Cardiac muscle cell (in vitro differentiated cells and primary cell): Measurements from ENCODE around the gene SRPX2. TPM values are rescaled to one million over a fixed set of nuclear protein-coding genes. Genes with fewer than 3 reads are reported as not detected.
A peak's percentile ranks its signal among the peaks of the same experiment; 100 is the strongest.

ENCODE experiments used
- DNase-seq, 2 donors: peaks; one replicate each; pipeline versions ENCODE4 v3.0.0 to v3.0.0-alpha.2; 2010 to 2017; ENCODE audit warnings: low read depth in 1 of 2, low spot score in 1 of 2
- H3K27ac ChIP-seq: fragments of 200-600 bp; sonication (generic); 2 replicates; pipeline ENCODE4 v1.5.1; 2016
- H3K27me3 ChIP-seq: fragments of 200-600 bp; sonication (generic); 2 replicates; pipeline ENCODE4 v1.6.0; 2016; ENCODE audit warnings: control low read depth
- H3K36me3 ChIP-seq: fragments of 200-600 bp; sonication (generic); 2 replicates; pipeline ENCODE4 v1.5.1; 2016; ENCODE audit warnings: control low read depth
- H3K4me1 ChIP-seq: fragments of 200-600 bp; sonication (generic); 2 replicates; pipeline ENCODE4 v1.8.1; 2017; ENCODE audit warnings: low read depth, mild to moderate bottlenecking, mixed run types
- H3K4me3 ChIP-seq: fragments of 200-600 bp; sonication (generic); 2 replicates; pipeline ENCODE4 v1.5.1; 2016; ENCODE audit warnings: mild to moderate bottlenecking
- H3K9me3 ChIP-seq: fragments of 200-600 bp; sonication (generic); 2 replicates; pipeline ENCODE4 v1.5.1; 2017; ENCODE audit warnings: low read depth, mild to moderate bottlenecking, control low read depth
- polyA plus RNA-seq: library from polyadenylated mRNA; unstranded; fragments of >200 nt; fragmentation: Nextera tagmentation; extraction: Ambion mirVana; gene quantifications from 2 replicates; pipeline ENCODE4 v1.2.1, GENCODE V29; 2016
- total RNA-seq: library from RNA; depleted of rRNA; stranded (reverse); fragments of >200 nt; gene quantifications from 2 replicates; pipeline ENCODE4 v1.2.3, GENCODE V29; 2016
- TF ChIP-seq, protein P1 (sequence below): IDR thresholded peaks from 2 replicates; pipeline ENCODE4 v1.5.1; 2012; ENCODE audit warnings: low read depth, mild to moderate bottlenecking, low read length

The SRPX2 gene
- total and polyA plus RNA-seq, 2 experiments from 2014 or later = 0.03 to 1.9 TPM

DNA sequence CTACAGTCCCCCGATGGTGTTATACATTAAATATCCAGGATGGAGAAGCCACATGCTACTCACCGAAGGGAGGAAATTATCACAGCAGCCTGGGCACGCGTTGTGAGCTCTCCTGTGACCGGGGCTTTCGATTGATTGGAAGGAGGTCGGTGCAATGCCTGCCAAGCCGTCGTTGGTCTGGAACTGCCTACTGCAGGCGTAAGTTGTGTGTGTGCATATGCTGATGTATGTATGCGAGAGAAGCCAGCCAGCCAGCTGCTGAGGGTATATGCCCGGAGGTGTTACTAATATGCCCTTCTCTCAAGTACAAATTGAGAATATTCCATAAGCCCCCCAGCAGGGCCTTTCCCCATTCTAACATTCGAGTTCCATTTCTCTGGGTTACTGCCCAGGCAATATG lies 18.2 kb downstream of the SRPX2 start:
- TF ChIP-seq, protein P1, sequence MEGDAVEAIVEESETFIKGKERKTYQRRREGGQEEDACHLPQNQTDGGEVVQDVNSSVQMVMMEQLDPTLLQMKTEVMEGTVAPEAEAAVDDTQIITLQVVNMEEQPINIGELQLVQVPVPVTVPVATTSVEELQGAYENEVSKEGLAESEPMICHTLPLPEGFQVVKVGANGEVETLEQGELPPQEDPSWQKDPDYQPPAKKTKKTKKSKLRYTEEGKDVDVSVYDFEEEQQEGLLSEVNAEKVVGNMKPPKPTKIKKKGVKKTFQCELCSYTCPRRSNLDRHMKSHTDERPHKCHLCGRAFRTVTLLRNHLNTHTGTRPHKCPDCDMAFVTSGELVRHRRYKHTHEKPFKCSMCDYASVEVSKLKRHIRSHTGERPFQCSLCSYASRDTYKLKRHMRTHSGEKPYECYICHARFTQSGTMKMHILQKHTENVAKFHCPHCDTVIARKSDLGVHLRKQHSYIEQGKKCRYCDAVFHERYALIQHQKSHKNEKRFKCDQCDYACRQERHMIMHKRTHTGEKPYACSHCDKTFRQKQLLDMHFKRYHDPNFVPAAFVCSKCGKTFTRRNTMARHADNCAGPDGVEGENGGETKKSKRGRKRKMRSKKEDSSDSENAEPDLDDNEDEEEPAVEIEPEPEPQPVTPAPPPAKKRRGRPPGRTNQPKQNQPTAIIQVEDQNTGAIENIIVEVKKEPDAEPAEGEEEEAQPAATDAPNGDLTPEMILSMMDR = no peak
- Histone ChIP-seq H3K9me3 (no peaks in the 10 kb centered on the region), H3K4me3 (no peak overlapping the region), H3K4me1 (no peaks in the 10 kb centered on the region), H3K27me3 (no peaks in the 10 kb centered on the region), H3K36me3 (no peaks in the 10 kb centered on the region), H3K27ac (no peak overlapping the region)
- no peak for DNase-seq

DNA sequence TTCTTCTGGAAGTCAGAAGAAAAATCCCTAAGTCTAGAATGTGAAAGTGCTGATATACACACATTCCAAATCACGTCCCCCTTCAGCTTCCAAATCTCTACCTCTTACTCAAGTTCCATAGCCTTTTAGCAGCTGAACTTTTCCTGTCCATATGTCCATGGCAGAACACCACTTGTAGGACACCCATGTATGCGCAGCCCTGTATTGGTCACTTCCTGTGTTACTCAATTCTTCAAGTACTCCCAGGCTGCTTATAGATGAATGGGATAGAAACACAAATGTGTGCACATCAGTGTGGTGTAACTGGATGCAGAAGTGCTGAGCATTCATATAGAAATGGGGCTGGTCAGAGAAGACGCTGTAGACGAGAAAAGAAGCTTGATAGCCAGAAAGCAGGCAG lies 18.8 kb downstream of the SRPX2 start:
- no peaks in the 10 kb centered on the region for H3K9me3 ChIP-seq
- H3K27ac ChIP-seq = no peak overlapping the region
- no peaks in the 10 kb centered on the region for H3K36me3 ChIP-seq
- TF ChIP-seq, protein P1 = no peak
- H3K4me1 ChIP-seq = no peaks in the 10 kb centered on the region
- no peak overlapping the region for H3K4me3 ChIP-seq
- peak in 1 of 2 donors; percentile 86 for DNase-seq
- H3K27me3 ChIP-seq = no peaks in the 10 kb centered on the region

DNA sequence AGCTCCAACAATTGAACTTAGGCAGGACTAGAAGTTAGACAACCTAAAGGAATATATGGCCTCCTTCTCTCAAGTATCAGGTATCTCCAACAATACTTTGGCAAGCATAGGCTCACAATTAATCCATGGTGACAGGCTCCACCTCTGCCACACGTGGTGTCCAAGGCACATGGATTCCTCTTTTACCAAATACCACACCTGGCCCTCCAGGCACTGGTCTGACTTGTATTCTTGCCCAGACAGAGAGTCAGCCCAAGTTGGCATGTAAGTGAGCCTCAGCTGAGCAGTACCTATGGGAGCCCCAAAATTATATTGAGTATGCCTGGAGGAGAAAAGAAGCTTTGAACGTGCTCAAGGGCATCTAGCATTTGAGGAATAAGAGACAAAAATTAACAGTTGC lies 19.6 kb downstream of the SRPX2 start:
- H3K9me3 ChIP-seq = no peaks in the 10 kb centered on the region
- DNase-seq = no peak
- no peaks in the 10 kb centered on the region for H3K27me3 ChIP-seq
- TF ChIP-seq, protein P1 = no peak
- H3K36me3 ChIP-seq = no peaks in the 10 kb centered on the region
- H3K4me1 ChIP-seq = no peaks in the 10 kb centered on the region
- H3K27ac ChIP-seq = no peak overlapping the region
- H3K4me3 ChIP-seq = no peak overlapping the region

DNA sequence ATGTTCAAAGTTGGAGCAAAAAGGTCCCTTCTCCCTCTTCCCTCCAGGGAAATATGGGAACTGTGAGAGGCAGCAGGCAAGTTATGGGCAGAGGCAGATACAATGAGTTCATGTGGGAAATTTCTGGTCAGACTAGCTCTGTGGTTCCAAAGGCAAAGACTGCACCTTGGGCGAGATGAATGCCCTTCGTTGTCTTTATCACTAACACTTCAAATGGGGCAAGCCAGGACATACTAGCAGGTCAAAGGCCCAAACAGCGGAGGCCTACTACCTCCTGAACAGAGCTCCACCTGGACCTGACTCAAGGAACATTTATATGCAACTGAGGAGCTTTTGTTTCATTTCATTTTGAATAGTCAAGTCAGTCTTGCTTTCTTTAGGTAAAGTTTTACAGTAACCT lies 29.0 kb downstream of the SRPX2 start:
- no peaks in the 10 kb centered on the region for H3K27me3 ChIP-seq
- TF ChIP-seq, protein P1 = no peak
- no peak overlapping the region for H3K27ac ChIP-seq
- peaks cover 15% of the 10 kb centered on the region for H3K4me1 ChIP-seq
- no peak for DNase-seq
- H3K36me3 ChIP-seq = no peaks in the 10 kb centered on the region
- H3K9me3 ChIP-seq = no peaks in the 10 kb centered on the region
- no peak overlapping the region for H3K4me3 ChIP-seq

DNA sequence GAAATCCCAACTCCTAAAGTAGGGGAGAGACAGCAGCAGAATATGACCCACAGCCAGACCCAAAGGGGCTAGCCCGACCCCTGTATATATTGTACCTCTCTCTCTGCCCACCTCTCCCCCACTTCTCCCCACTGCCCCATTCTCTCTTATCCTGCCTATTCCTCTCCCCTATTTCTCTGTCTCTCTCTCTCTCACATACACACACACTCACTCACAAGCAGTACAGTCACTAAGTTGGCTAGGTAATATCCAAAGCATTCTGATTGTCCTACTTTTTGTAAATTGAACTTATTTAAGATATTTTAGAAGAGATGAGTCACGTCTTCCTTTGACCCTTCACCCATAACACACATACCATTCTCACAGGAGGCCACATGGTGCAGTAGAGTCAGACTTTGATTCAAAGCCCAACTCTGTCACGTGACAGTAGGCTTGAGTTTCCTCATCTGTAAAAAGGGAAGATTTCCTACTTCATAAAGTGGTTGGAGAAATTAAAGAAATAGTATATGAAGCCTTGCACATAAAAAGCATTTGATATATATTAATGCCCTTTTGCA lies 29.5 kb downstream of the SRPX2 start:
- no peaks in the 10 kb centered on the region for H3K27me3 ChIP-seq
- no peak overlapping the region for H3K4me3 ChIP-seq
- DNase-seq = peak in 1 of 2 donors; percentile 79
- peaks cover 15% of the 10 kb centered on the region for H3K4me1 ChIP-seq
- TF ChIP-seq, protein P1 = no peak
- H3K27ac ChIP-seq = no peak overlapping the region
- H3K36me3 ChIP-seq = no peaks in the 10 kb centered on the region
- no peaks in the 10 kb centered on the region for H3K9me3 ChIP-seq
